K562 (cell line): ENCODE measurements around the gene LGALS3. TPM values are rescaled to one million over a fixed set of nuclear protein-coding genes. Genes with fewer than 3 reads are reported as not detected.

Experiments
- KDM2B ChIP-seq: fragments of 250-450 bp; sonication (Bioruptor Pico); IDR thresholded peaks from 2 replicates; pipeline ENCODE4 v1.8.0; 2021; ENCODE audit warnings: mild to moderate bottlenecking, moderate library complexity
- RFX5 ChIP-seq: IDR thresholded peaks from 2 replicates; pipeline ENCODE4 v1.6.1; 2011; ENCODE audit warnings: low read depth, mild to moderate bottlenecking, improper control_type of control experiment, low read length
- ZFPM2 ChIP-seq: fragments of 250-450 bp; sonication (Bioruptor Pico); IDR thresholded peaks from 2 replicates; pipeline ENCODE4 v1.5.1; 2022; ENCODE audit warnings: mild to moderate bottlenecking
- polyA plus RNA-seq, 8 experiments: library from polyadenylated mRNA; depleted of rRNA in 4 of 8; stranded (reverse) in 5 of 8; unstranded in 3 of 8; fragments of >200 nt; fragmentation: Nextera tagmentation in 2 of 8; fragmentation: Illumina TruSeq in 1 of 8; extraction: Ambion mirVana in 2 of 8; extraction: Trizol in 1 of 8; gene quantifications; 2 replicates each; pipeline versions ENCODE4 v1.2.1 to v1.2.3, GENCODE V29; 2011 to 2014; ENCODE audit warnings: inconsistent platforms in 1 of 8, missing spikeins in 1 of 8
- total RNA-seq, 7 experiments: library from RNA; depleted of rRNA in 6 of 7; stranded (reverse); fragments of >200 nt in 6 of 7; fragmentation: Illumina TruSeq in 2 of 7; extraction: Trizol in 2 of 7; gene quantifications; 2 replicates each; pipeline versions ENCODE4 v1.2.1 to v1.2.3, GENCODE V29; 2011 to 2021; ENCODE audit warnings: low replicate concordance in 1 of 7
- TF ChIP-seq, protein P1 (sequence below): fragments of 250-450 bp; sonication (Bioruptor Pico); IDR thresholded peaks from 2 replicates; pipeline ENCODE4 v1.9.0; 2021; ENCODE audit warnings: mild to moderate bottlenecking, inconsistent platforms
- TF ChIP-seq, protein P2 (sequence below), 3 experiments: IDR thresholded peaks in 2 of 3; conservative IDR thresholded peaks in 1 of 3; 2 replicates each; pipeline ENCODE4 v1.5.1; 2011 to 2012; ENCODE audit warnings: low read length in 3 of 3, mild to moderate bottlenecking in 3 of 3, control low read depth in 2 of 3, improper control_type of control experiment in 1 of 3, inconsistent platforms in 1 of 3, low read depth in 1 of 3, mixed read lengths in 1 of 3, moderate library complexity in 1 of 3; ENCODE audit not compliant: insufficient read depth in 2 of 3
- TF ChIP-seq, protein P3 (sequence below), 2 experiments: IDR thresholded peaks; 2 replicates each; pipeline ENCODE4 v1.6.1; 2011; ENCODE audit warnings: borderline replicate concordance in 1 of 2, control low read depth in 1 of 2, low read depth in 1 of 2, low read length in 1 of 2, mild to moderate bottlenecking in 1 of 2, mixed read lengths in 1 of 2, moderate library complexity in 1 of 2; ENCODE audit not compliant: insufficient read depth in 1 of 2, insufficient read length in 1 of 2, poor library complexity in 1 of 2, severe bottlenecking in 1 of 2; ENCODE audit errors: extremely low read depth in 1 of 2

LGALS3 gene
- total and polyA plus RNA-seq, 9 of the 15 experiments (the other 6 are each of a cell fraction or from before 2014, with no cell fraction given) = 0.04 to 1.9 (median 1.1) TPM

DNA sequence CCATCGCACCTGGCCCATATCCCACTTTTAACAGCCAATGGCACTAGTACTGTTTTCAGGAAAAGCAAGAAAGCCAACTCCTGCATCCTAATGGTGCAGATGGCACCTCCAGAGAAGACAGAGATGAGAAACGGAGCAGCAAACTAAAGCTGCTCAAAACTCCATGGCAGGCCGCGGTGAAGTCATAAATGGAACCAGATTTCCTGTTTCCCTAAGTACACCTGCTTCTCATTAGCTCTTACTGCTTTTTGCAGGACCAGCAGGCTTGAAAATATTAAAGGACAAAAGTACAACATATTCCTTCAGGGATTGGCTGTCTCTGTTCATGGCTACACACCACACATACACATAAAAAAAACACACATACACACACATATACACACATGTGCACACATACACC, 36.7 kb upstream of the LGALS3 start (continued):
- TF ChIP-seq, protein P1, sequence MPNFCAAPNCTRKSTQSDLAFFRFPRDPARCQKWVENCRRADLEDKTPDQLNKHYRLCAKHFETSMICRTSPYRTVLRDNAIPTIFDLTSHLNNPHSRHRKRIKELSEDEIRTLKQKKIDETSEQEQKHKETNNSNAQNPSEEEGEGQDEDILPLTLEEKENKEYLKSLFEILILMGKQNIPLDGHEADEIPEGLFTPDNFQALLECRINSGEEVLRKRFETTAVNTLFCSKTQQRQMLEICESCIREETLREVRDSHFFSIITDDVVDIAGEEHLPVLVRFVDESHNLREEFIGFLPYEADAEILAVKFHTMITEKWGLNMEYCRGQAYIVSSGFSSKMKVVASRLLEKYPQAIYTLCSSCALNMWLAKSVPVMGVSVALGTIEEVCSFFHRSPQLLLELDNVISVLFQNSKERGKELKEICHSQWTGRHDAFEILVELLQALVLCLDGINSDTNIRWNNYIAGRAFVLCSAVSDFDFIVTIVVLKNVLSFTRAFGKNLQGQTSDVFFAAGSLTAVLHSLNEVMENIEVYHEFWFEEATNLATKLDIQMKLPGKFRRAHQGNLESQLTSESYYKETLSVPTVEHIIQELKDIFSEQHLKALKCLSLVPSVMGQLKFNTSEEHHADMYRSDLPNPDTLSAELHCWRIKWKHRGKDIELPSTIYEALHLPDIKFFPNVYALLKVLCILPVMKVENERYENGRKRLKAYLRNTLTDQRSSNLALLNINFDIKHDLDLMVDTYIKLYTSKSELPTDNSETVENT = no peak
- TF ChIP-seq RFX5 = no peak
- no peak for TF ChIP-seq ZFPM2 (CRISPR knock-in tag)
- TF ChIP-seq, protein P2, sequence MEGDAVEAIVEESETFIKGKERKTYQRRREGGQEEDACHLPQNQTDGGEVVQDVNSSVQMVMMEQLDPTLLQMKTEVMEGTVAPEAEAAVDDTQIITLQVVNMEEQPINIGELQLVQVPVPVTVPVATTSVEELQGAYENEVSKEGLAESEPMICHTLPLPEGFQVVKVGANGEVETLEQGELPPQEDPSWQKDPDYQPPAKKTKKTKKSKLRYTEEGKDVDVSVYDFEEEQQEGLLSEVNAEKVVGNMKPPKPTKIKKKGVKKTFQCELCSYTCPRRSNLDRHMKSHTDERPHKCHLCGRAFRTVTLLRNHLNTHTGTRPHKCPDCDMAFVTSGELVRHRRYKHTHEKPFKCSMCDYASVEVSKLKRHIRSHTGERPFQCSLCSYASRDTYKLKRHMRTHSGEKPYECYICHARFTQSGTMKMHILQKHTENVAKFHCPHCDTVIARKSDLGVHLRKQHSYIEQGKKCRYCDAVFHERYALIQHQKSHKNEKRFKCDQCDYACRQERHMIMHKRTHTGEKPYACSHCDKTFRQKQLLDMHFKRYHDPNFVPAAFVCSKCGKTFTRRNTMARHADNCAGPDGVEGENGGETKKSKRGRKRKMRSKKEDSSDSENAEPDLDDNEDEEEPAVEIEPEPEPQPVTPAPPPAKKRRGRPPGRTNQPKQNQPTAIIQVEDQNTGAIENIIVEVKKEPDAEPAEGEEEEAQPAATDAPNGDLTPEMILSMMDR (IDR thresholded peaks at IDR 0.05 in 2 of 3, conservative IDR thresholded peaks at IDR 0.05 in 1 of 3; ENCODE audit: insufficient read depth in 2 of 3, low read depth in 1 of 3, low read length in 3 of 3) = no peak
- no peak for TF ChIP-seq KDM2B (CRISPR knock-in tag)
- TF ChIP-seq, protein P3, sequence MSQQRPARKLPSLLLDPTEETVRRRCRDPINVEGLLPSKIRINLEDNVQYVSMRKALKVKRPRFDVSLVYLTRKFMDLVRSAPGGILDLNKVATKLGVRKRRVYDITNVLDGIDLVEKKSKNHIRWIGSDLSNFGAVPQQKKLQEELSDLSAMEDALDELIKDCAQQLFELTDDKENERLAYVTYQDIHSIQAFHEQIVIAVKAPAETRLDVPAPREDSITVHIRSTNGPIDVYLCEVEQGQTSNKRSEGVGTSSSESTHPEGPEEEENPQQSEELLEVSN (IDR thresholded peaks at IDR 0.05; ENCODE audit: borderline replicate concordance in 1 of 2, extremely low read depth in 1 of 2, insufficient read depth in 1 of 2, insufficient read length in 1 of 2, low read depth in 1 of 2, low read length in 1 of 2, poor library complexity in 1 of 2, severe bottlenecking in 1 of 2) = no peak
- TF ChIP-seq, all 486 proteins: peak for 0
